Erythroblast (primary cell): ENCODE data around the gene TRABD2B.

Source experiments
- GATA1 ChIP-seq: IDR thresholded peaks from 2 replicates; pipeline ENCODE4 v1.6.1; 2011; ENCODE audit warnings: low read depth, mild to moderate bottlenecking, control low read depth, low read length, moderate library complexity
- POLR2A ChIP-seq: IDR thresholded peaks from 2 replicates; pipeline ENCODE4 v1.6.1; 2011; ENCODE audit warnings: mild to moderate bottlenecking, low read length

GRCh38 chr1:47725000-47725473, 272.1 kb downstream of the TRABD2B start:
- no peak for TF ChIP-seq POLR2A
- no peak for TF ChIP-seq GATA1
